Right lobe of liver (tissue), 4 donors: ENCODE data around the gene TRMT1L.
A peak's percentile ranks its signal among the peaks of the same experiment; 100 is the strongest.

Experiments used
- CTCF ChIP-seq, 4 donors: fragments of 200-600 bp in 3 of 4; fragments of 450-650 bp in 1 of 4; IDR thresholded peaks; one replicate each; pipeline versions ENCODE4 v1.5.1 to v1.8.0; 2016 to 2022; ENCODE audit warnings: antibody characterized with exemption in 4 of 4, mild to moderate bottlenecking in 2 of 4
- POLR2A ChIP-seq: fragments of 450-650 bp; IDR thresholded peaks from one replicate; pipeline ENCODE4 v1.6.1; 2017; ENCODE audit warnings: antibody characterized with exemption, mild to moderate bottlenecking
- donor health status: DM: no; HTN: no; CAD: no.
- donor health status: DM: no; HTN: no; CAD: no.
- donor health status: DM: no; HTN: yes; CAD: no.

GRCh38 chr1:185170291-185170848 lies 13.6 kb upstream of the TRMT1L start:
- TF ChIP-seq CTCF (IDR thresholded peaks at IDR 0.05), result peak; percentile 50 to 75 (median 63)
- TF ChIP-seq POLR2A, result no peak
